HG03469 (cell line): Measurements from ENCODE around the gene OR1D2.
"Not testable (repeated sequence)": the region's sequence is repeated elsewhere in the genome, so short reads cannot be mapped to it uniquely, and the experiment has no call there.

Experiments used
- ATAC-seq: cut with Tn5 transposase; IDR thresholded peaks from one replicate; pipeline ENCODE4 v1.9.1; 2021; ENCODE audit warnings: mild to moderate bottlenecking, moderate library complexity, moderate number of reproducible peaks; ENCODE audit not compliant: unreplicated experiment

OR1D2 gene

GRCh38 chr17:3104322-3104721, at the start of gene OR1D2:
TSS of gene OR1D2 (minus strand) at chr17:3104422. CDS start at chr17:3092996, 11,426 bp downstream.
- no peak for ATAC-seq

GRCh38 chr17:3137494-3137893, 33.3 kb upstream of the OR1D2 start:
- not testable (repeated sequence) for ATAC-seq

DNA sequence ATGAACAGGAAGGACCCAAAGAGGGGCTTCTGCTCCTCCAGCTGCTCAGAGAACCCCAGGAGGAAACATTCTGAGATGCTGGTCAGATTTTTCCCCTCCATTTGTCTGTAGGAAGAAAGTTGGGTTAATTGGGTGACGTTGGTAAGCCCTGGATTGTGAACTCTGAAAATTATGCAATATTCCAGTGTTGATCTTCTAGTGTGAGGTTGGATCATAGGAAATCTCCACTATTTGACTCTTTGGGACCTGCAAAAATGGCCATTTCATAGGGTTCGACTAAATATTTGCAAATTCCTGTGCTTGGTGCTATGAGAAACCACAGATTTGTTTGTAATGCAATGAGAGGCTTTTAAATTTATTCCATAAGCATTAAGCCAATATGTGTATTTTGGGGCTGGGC, 23.2 kb upstream of the OR1D2 start, which contains the start of gene OR1G1:
Gene OR1G1, minus strand, starts transcription at position 101 of the 400 bp plus-strand sequence. Its CDS starts 0 bp downstream, at position 101.
- ATAC-seq, result no peak

DNA sequence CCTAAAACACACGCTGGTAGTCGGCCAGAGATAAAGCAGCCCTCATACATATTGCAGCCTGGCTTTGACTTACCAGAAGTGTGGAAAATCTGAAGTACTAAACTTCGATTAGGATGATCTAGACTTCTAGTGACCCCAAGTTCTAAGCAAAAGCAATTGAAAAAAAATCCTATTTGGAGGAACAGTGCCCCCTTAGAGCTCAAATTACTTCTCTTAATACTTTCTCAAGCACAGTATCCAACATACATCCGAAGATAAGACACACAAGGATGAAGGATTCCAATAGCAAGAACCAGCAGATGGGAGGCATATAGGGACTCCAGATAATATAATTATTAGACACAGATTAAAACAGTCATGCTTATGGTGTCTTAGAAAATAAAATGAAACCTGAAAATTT, 30.4 kb downstream of the OR1D2 start:
- ATAC-seq, result not testable (repeated sequence)

DNA sequence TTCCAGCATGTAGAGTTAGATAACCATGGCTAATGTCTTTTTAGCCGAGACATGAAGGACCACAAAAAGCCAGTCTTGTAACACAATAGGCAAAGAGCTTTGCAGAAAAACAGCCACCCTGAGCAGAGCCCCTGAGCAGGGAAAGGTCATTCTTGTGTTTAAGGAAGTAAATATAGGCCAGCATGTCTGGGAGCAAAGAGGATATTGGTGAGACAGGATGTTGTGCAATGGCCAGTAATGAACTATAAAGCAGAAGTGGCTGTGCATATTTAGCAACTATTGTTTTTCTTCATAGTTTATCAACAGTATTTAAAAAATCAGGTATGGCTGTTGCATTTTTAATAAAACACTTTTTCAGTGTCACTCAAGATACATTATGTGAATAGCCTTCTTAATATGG, 39.0 kb downstream of the OR1D2 start:
- not testable (repeated sequence) for ATAC-seq

DNA sequence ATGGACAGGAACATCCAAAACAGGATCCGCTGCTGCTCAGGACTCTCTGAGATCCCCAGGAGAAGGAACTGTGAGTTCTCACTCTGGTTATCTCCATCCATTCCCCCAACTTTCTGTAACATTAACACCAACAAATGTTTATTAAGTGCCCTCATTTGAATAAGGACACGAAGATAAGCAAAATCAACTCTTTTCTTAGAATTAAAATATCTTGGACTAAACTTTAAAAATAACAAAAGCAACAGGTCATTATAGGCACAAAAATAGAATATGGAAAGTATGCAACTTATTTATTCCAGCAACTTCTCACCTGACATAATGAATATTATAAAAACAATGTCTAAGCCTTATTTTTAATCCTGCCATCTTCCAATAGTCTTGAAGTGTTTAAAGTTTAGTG, 40.7 kb downstream of the OR1D2 start, which contains the start of gene OR1D5:
Gene OR1D5, minus strand, starts transcription at position 101 of the 400 bp plus-strand sequence. Its CDS starts 0 bp downstream, at position 101.
- not testable (repeated sequence) for ATAC-seq

GRCh38 chr17:3062824-3063377, 41.3 kb downstream of the OR1D2 start:
- not testable (repeated sequence) for ATAC-seq

DNA sequence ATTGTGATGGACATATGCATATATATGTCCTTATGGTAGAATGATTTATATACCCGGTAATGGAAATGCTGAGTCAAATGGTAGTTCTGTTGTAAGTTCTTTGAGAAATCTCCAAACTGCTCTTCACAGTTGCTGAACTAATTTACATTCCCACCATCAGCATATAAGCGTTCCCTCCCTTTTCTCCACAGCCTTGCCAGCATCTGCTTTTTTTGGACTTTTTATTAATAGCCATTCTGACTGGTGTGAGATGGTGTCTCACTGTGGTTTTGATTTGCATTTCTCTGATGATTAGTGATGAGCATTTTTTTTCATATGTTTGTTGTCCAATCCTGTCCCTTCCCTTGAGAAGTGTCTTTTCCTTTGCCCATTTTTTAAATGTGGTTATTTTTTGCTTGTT, 49.4 kb downstream of the OR1D2 start:
- not testable (repeated sequence) for ATAC-seq

DNA sequence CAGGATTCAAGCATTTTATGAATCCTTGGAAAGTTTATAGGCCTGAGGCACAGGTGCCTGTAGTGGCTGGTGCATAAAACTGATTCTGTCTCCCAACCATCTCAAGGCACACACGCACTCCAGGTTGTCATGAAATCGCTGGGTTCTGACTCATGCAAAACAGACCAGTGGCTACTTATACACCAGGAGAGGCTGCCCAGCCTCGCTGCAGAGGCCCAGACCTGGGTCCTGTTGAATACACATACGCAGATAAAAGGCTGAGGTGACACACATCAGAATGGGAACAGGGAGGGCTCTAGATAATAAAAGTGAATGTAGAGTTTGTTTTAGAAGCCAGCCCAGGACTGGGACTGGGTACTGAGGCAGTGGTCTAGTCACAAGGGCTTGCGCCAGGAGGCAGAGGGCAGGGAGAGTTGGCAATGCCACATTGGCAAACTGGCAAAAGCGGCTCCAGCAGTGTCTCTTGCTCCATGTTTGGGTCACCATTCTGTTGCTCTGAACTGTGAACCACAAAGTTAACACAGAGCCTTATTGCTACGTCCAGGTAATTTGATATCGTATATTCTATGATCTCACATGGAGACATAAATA, 54.4 kb downstream of the OR1D2 start:
- no peak for ATAC-seq

GRCh38 chr17:3048727-3049471, 55.3 kb downstream of the OR1D2 start:
- peak; percentile 88 for ATAC-seq

DNA sequence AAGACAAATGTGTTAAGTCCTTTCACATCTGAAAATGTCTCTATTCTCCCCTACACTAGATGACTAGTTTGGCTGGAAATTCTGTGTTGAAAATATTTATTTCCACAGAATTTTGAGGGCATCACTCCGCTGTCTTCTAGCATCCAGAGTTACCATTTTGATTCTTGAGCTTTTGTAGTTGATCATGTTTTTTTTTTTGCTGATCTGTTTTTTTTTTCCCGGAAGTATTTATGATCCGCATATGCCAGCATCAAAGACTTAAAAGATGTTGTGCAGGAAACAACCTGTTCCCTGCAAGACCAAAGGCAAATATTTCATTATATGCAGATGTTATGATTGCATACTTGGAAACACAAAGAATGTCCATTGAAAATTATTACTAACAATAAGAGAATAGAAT, 57.5 kb downstream of the OR1D2 start:
- no peak for ATAC-seq

DNA sequence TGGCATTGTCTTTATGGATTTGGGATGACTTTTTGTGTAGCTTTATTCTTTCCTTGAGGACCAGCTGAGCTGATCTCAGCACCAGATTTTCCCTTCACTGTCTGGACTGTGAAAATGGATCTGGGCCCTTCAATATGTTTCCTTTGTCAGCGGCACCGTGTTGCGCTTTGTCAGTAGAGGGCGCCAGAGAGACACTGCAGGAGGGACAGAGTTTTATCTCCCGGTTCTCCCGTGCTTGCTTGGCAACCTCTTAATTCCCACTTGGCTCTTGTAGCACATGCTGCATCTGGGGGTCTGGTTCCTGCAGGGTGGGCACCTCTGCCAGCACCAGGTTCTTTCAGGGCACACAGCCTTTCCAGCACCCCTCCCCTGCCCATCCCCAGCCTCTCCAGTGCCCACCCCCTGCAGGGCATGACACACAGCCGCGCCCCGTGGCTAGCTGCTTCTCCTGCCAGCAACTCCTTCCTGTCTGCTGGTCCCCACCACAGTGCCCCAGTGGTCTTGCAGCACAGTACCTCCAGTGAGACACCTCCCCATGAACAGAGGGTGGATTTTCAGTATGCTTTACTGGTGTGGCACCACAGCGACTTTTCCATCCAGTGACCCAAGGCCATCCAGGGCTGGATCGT, 60.4 kb downstream of the OR1D2 start:
- no peak for ATAC-seq

- no peak for ATAC-seq
Observed at GRCh38 chr17:3040882-3041281, 63.3 kb downstream of the OR1D2 start.

DNA sequence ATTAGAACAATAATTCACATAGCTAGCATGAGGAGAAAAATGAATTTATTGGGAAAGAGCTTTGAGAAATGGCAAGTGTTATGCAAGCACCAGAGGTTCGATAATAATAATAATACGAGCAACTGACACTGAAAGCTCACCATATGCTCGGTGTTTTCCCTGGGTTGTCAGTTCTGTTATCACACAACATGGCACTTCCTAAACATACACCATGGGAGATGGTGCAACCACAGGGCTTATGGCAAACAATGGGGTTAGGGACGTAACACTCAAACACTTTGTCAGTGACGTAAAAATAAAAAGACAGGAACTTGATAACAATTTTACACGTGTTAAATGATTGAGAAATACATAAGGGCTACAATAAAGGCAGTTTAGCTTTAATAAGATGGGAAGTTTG, 64.5 kb downstream of the OR1D2 start:
- no peak for ATAC-seq

- no peak for ATAC-seq
Observed at GRCh38 chr17:3038941-3039340, 65.3 kb downstream of the OR1D2 start.
